ENCODE results near the gene LOXL1. TPM values are rescaled to one million over a fixed set of nuclear protein-coding genes. Genes with fewer than 3 reads are reported as not detected.
"Not testable (repeated sequence)": the region's sequence is repeated elsewhere in the genome, so short reads cannot be mapped to it uniquely, and the experiment has no call there.

The LOXL1 gene
- total RNA-seq, 1 donor: 0.73 TPM

DNA sequence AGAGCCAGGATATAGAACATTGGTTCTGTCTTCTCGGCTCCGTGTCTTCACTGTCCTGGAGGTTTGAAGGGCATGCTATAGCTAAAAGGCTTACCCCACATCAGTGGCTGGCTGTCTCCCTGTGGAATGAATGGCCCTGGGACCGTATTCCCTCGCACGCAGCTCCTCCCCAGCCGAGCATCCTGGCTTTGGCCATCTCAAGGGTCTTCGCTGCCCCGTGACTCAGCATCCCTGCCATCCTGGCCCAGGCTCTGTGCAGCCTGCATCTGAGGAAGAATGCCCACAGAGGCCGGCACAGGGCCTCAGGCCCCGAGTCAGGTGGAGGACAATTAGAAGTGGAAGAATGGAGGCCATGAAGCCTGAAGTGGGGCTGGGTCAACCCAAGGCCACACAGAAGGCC, 11.0 kb downstream of the LOXL1 start:
- H3K9me3 ChIP-seq (ENCODE audit: low read depth, low read length): no peaks in the 10 kb centered on the region
- peaks cover 2% of the 10 kb centered on the region for H3K4me1 ChIP-seq (ENCODE audit: insufficient read depth, low read length)
- no peak overlapping the region for H3K4me3 ChIP-seq (ENCODE audit: low read length)
- H3K27me3 ChIP-seq (ENCODE audit: insufficient read depth, low read length): no peaks in the 10 kb centered on the region

DNA sequence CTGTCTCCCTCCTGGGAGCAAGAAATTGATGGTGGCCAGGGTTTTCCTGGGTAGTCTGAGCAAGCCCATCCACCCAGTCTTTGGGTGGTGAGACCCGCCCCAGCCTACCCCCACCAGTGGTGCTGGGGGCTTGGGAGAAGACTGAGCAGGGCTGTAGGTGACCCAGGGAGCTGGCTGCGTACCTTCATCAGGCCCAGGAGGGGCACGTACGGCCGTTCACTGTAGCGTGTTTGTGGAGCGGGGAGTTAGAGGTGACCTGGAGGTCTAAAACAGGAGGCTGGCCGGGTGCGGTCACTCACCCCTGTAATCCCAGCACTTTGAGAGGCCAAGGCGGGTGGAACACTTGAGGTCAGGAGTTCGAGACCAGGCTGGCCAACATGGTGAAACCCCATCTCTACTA, 11.5 kb downstream of the LOXL1 start:
- peaks cover 5% of the 10 kb centered on the region for H3K4me1 ChIP-seq (ENCODE audit: insufficient read depth, low read length)
- no peaks in the 10 kb centered on the region for H3K27me3 ChIP-seq (ENCODE audit: insufficient read depth, low read length)
- no peak overlapping the region for H3K4me3 ChIP-seq (ENCODE audit: low read length)
- H3K9me3 ChIP-seq (ENCODE audit: low read depth, low read length): no peaks in the 10 kb centered on the region

DNA sequence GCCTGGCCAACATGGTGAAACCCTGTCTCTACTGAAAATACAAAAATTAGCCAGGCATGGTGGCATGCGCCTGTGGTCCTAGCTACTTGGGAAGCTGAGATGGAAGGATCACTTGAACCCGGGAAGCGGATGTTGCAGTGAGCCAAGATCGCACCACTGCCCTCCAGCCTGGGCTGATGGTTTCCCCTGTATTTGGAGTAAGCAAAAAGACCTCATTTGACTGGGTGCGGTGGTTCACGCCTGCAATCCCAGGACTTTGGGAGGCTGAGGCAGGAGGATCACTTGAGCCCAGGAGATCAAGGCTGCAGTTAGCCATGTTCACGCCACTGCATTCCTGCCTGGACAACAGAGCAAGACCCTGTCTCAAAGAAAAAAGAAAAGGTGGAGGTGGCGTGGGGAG, 12.3 kb downstream of the LOXL1 start:
- not testable (repeated sequence) for H3K4me3 ChIP-seq (ENCODE audit: low read length); H3K27me3 ChIP-seq (ENCODE audit: insufficient read depth, low read length); H3K4me1 ChIP-seq (ENCODE audit: insufficient read depth, low read length); H3K9me3 ChIP-seq (ENCODE audit: low read depth, low read length)

DNA sequence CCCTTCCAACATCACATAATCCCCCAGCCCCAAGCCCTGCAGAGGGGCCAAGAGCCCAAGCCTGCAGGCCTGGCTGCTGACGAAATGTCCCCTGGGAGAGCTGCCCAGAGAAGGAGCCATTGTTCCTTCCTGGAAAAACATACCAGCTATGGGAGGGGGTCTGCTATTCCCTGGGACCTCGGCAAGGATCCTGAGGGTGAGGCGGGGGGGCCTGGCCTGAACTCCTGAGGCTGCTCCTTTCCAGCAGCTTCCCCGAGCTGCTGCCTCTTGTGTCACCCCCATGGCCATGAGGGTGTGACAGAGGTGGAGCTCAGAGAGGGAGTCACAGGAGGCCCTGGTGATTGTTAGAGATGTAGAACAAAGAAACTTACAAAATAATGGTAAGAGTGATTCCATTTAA, 12.9 kb downstream of the LOXL1 start:
- H3K4me3 ChIP-seq (ENCODE audit: low read length): no peak overlapping the region

DNA sequence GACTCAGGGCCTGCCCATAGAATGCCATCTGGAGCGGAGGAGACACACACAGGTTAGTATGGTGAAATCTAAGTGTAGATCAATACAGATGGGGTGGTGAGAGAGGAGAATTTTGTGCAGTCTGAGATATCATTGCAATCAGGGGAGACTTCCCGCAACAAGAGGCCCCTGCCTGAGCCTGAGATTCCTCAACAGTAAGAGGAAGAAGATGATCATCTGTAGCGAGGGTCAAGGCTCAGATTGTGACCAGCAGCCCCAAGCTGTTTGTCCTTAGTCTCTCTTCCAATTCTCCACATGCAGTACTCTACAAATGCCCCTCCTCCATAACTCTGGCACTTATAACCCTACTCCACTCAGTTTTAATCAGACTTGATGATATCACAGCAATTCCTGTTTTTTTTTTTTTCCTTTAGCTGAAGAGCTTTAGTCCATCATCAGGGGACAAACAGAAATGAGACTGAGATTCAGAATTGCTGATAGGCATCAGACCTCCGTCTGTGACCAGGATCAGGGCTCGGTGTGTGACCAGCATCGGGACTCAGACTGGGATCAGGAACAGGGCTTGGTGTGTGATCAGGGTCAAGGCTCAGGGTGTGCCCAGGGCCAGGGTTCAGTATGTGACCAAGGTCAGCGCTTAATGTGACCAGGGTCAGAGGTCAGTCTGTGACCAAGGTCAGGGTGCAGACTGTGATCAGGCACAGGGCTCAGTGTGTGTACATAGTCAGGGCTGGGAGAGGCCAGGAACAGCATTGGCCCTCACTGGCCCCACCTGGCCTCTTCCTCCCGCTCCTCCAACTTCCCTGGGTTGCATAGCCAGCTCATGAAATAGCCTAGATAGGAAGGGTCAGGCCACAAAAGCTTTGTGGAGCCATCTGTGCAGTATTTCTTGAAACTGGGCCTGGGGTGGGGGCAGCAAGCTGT, 14.1 kb downstream of the LOXL1 start:
- Histone ChIP-seq H3K4me1 (ENCODE audit: insufficient read depth, low read length) (peaks cover 5% of the 10 kb centered on the region), H3K27me3 (ENCODE audit: insufficient read depth, low read length) (no peaks in the 10 kb centered on the region), H3K4me3 (ENCODE audit: low read length) (no peak overlapping the region), H3K9me3 (ENCODE audit: low read depth, low read length) (no peaks in the 10 kb centered on the region)

More for the DNA sequence above, 12.9 kb downstream of the LOXL1 start:
- Histone ChIP-seq H3K27me3 (ENCODE audit: insufficient read depth, low read length) (no peaks in the 10 kb centered on the region), H3K9me3 (ENCODE audit: low read depth, low read length) (no peaks in the 10 kb centered on the region), H3K4me1 (ENCODE audit: insufficient read depth, low read length) (peaks cover 5% of the 10 kb centered on the region)

DNA sequence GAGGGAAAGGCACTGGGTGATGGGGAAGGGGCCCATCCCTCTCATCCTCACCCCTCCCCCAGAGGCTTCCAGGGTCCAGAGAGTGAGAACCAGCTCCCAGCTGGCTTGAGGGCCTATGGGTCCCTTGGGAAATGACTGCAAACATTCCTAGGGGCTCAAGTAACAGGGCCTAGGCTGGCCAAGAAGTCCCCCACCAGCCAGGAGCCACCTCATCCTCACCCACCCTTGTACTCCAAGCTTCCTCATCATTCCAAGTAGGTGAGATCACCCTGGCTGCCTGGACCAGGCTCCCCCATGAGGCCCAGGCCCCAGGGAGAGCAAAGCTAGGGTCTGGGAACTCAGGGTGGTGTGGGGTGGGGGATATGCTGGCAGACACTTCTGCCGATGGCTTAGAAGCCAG, 14.8 kb downstream of the LOXL1 start:
- no peaks in the 10 kb centered on the region for H3K27me3 ChIP-seq (ENCODE audit: insufficient read depth, low read length)
- H3K4me1 ChIP-seq (ENCODE audit: insufficient read depth, low read length): peaks cover 5% of the 10 kb centered on the region
- no peak overlapping the region for H3K4me3 ChIP-seq (ENCODE audit: low read length)
- H3K9me3 ChIP-seq (ENCODE audit: low read depth, low read length): no peaks in the 10 kb centered on the region

DNA sequence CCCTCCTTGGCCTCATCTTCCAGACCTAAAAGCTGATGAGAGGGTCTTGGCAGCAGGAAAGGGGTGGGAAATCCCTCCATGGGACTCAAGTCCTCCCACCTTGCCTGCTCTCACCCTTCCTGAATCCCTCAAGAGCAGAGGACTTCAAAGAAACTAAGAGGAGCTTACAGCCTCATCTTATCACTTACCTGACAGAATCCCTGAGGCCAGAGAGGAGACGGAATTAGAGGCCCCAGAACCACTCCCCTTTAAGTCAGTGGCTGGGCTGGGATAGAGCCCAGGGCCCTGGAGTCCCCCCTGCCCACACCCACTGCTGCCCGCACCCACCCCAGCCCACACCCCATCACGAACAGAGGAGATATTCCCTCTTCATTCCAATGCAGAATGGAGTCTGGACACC, 15.2 kb downstream of the LOXL1 start:
- no peaks in the 10 kb centered on the region for H3K9me3 ChIP-seq (ENCODE audit: low read depth, low read length)
- H3K27me3 ChIP-seq (ENCODE audit: insufficient read depth, low read length): no peaks in the 10 kb centered on the region
- peaks cover 5% of the 10 kb centered on the region for H3K4me1 ChIP-seq (ENCODE audit: insufficient read depth, low read length)
- no peak overlapping the region for H3K4me3 ChIP-seq (ENCODE audit: low read length)

GRCh38 chr15:73941871-73942635, 15.8 kb downstream of the LOXL1 start:
- Histone ChIP-seq H3K27me3 (ENCODE audit: insufficient read depth, low read length) (no peaks in the 10 kb centered on the region), H3K9me3 (ENCODE audit: low read depth, low read length) (no peaks in the 10 kb centered on the region), H3K4me1 (ENCODE audit: insufficient read depth, low read length) (peaks cover 5% of the 10 kb centered on the region), H3K4me3 (ENCODE audit: low read length) (no peak overlapping the region)

DNA sequence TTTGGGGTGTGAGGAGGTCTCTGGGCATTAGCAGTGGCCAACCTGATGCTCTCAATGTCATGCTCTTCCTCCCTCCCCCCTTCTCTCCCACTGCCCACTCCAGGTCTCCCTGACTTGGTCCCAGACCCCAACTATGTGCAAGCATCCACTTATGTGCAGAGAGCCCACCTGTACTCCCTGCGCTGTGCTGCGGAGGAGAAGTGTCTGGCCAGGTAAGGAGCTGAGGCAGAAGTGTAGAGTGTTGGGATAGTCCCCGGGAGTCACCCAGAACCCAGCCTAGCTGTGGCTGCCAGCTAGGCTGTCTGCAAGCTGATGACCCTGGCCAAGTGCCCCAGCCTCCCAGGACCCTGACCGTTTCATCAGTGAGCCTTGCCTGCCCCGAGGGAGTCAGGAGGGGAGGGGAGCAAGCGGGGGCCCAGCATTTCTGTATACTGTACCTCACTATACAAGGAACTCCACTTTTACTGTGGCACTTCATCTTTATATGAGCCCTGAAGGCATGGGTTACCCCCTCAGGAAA, 16.5 kb downstream of the LOXL1 start:
- no peaks in the 10 kb centered on the region for H3K9me3 ChIP-seq (ENCODE audit: low read depth, low read length)
- H3K27me3 ChIP-seq (ENCODE audit: insufficient read depth, low read length): no peaks in the 10 kb centered on the region
- H3K4me1 ChIP-seq (ENCODE audit: insufficient read depth, low read length): peaks cover 5% of the 10 kb centered on the region
- H3K4me3 ChIP-seq (ENCODE audit: low read length): no peak overlapping the region

- Histone ChIP-seq H3K4me1 (ENCODE audit: insufficient read depth, low read length) (peaks cover 5% of the 10 kb centered on the region), H3K9me3 (ENCODE audit: low read depth, low read length) (no peaks in the 10 kb centered on the region), H3K27me3 (ENCODE audit: insufficient read depth, low read length) (no peaks in the 10 kb centered on the region), H3K4me3 (ENCODE audit: low read length) (no peak overlapping the region)
These were observed 18.2 kb downstream of the LOXL1 start for GRCh38 chr15:73944161-73945129.

- Histone ChIP-seq H3K4me1 (ENCODE audit: insufficient read depth, low read length) (peaks cover 5% of the 10 kb centered on the region), H3K27me3 (ENCODE audit: insufficient read depth, low read length) (no peaks in the 10 kb centered on the region), H3K4me3 (ENCODE audit: low read length) (no peak overlapping the region), H3K9me3 (ENCODE audit: low read depth, low read length) (no peaks in the 10 kb centered on the region)
These were observed 18.9 kb downstream of the LOXL1 start for GRCh38 chr15:73945130-73945508.

DNA sequence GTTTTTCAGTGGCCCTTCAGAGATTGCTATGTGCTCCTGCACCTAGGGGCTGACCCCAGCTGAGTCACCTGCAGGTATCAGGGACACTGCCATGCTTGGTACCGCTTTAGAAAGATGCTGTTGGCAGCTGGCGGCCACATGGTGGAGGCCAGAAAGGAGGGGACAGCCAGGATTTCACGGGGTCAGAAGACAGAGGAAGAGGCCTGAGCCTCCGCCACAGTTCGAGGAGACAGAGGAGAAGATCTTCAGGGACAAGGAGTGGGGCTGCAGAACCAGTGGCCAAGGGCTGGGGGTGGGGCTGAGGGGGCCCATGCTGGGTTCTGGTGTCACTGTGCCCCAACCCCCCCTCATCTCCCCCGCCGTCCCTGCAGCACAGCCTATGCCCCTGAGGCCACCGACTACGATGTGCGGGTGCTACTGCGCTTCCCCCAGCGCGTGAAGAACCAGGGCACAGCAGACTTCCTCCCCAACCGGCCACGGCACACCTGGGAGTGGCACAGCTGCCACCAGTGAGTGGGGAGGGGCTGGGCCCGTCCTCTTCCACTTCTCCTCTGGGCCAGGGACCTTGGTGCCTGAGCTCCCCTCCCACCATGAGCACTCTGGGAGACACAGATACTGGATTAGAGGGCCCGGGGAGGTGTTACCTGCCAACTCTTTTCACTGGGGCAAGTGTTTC, 19.9 kb downstream of the LOXL1 start:
- Histone ChIP-seq H3K4me3 (ENCODE audit: low read length) (no peak overlapping the region), H3K4me1 (ENCODE audit: insufficient read depth, low read length) (peaks cover 8% of the 10 kb centered on the region), H3K9me3 (ENCODE audit: low read depth, low read length) (no peaks in the 10 kb centered on the region), H3K27me3 (ENCODE audit: insufficient read depth, low read length) (no peaks in the 10 kb centered on the region)

- H3K9me3 ChIP-seq (ENCODE audit: low read depth, low read length): no peaks in the 10 kb centered on the region
- no peaks in the 10 kb centered on the region for H3K27me3 ChIP-seq (ENCODE audit: insufficient read depth, low read length)
- H3K4me1 ChIP-seq (ENCODE audit: insufficient read depth, low read length): peaks cover 10% of the 10 kb centered on the region
- no peak overlapping the region for H3K4me3 ChIP-seq (ENCODE audit: low read length)
These were observed 20.6 kb downstream of the LOXL1 start for GRCh38 chr15:73946795-73947370.

DNA sequence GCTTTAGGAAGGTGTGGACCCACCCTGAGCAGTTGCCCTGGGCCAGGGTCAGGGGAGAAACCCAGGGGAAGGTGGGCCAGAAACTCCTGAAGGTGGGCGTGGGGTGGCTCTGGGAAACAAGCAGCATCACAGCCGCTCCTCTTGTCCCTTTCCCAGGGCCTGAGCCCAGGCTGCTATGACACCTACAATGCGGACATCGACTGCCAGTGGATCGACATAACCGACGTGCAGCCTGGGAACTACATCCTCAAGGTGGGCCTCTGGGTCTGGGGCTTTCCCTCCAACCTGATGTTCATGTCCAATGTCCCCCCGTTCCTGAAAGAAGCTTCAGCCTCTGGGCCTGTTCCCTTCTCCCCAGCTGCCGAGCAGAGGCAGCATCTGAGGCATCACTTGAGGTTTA, 21.4 kb downstream of the LOXL1 start:
- Histone ChIP-seq H3K4me3 (ENCODE audit: low read length) (no peak overlapping the region), H3K27me3 (ENCODE audit: insufficient read depth, low read length) (no peaks in the 10 kb centered on the region), H3K9me3 (ENCODE audit: low read depth, low read length) (no peaks in the 10 kb centered on the region), H3K4me1 (ENCODE audit: insufficient read depth, low read length) (peaks cover 5% of the 10 kb centered on the region)
